Ovary (tissue), 3 donors: ENCODE measurements around the gene DHX8.

ENCODE experiments used
- EP300 ChIP-seq: sonication (generic); formaldehyde crosslinking; IDR thresholded peaks from one replicate; pipeline ENCODE4 v1.6.1; 2017; ENCODE audit warnings: antibody characterized with exemption
- POLR2A ChIP-seq: fragments of 450-650 bp; IDR thresholded peaks from one replicate; pipeline ENCODE4 v1.6.1; 2017; ENCODE audit warnings: antibody characterized with exemption, mild to moderate bottlenecking, moderate library complexity
- TF ChIP-seq, protein P1 (sequence below), 3 donors: fragments of 450-650 bp in 2 of 3; fragments of 200-600 bp in 1 of 3; IDR thresholded peaks; one replicate each; pipeline versions ENCODE4 v1.5.1 to v1.8.0; 2016 to 2022; ENCODE audit warnings: antibody characterized with exemption in 3 of 3, mild to moderate bottlenecking in 1 of 3
- donor health status: DM: no; HTN: no; CAD: no.

GRCh38 chr17:43572368-43572980 is 88.7 kb downstream of the DHX8 start:
- TF ChIP-seq, protein P1, sequence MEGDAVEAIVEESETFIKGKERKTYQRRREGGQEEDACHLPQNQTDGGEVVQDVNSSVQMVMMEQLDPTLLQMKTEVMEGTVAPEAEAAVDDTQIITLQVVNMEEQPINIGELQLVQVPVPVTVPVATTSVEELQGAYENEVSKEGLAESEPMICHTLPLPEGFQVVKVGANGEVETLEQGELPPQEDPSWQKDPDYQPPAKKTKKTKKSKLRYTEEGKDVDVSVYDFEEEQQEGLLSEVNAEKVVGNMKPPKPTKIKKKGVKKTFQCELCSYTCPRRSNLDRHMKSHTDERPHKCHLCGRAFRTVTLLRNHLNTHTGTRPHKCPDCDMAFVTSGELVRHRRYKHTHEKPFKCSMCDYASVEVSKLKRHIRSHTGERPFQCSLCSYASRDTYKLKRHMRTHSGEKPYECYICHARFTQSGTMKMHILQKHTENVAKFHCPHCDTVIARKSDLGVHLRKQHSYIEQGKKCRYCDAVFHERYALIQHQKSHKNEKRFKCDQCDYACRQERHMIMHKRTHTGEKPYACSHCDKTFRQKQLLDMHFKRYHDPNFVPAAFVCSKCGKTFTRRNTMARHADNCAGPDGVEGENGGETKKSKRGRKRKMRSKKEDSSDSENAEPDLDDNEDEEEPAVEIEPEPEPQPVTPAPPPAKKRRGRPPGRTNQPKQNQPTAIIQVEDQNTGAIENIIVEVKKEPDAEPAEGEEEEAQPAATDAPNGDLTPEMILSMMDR (IDR thresholded peaks at IDR 0.05): no peak
- TF ChIP-seq POLR2A: no peak
- TF ChIP-seq EP300: no peak
